Activated CD4-positive, alpha-beta T cell treated with anti-CD3 and anti-CD28 coated beads for 24 hours (primary cell): Measurements from ENCODE around the gene PBRM1.
"Not testable (repeated sequence)": the region's sequence is repeated elsewhere in the genome, so short reads cannot be mapped to it uniquely, and the experiment has no call there.

ENCODE experiments used
- DNase-seq, 2 donors: peaks; one replicate each; pipeline ENCODE4 v3.0.0-alpha.2; 2020; ENCODE audit warnings: low read depth in 2 of 2

The PBRM1 gene

GRCh38 chr3:52704611-52705437, 19.1 kb upstream of the PBRM1 start:
- no peak for DNase-seq

- DNase-seq, result no peak
Measured at GRCh38 chr3:52703341-52703740, 17.6 kb upstream of the PBRM1 start.

- DNase-seq, result no peak
Measured at GRCh38 chr3:52697632-52697965, 11.9 kb upstream of the PBRM1 start.

- no peak for DNase-seq
Measured at GRCh38 chr3:52696830-52697631, 11.3 kb upstream of the PBRM1 start.

GRCh38 chr3:52695798-52696671, 10.3 kb upstream of the PBRM1 start:
- DNase-seq, result no peak

- DNase-seq, result no peak
Measured at GRCh38 chr3:52694528-52695189, 8.9 kb upstream of the PBRM1 start.

GRCh38 chr3:52693071-52693470, 7.4 kb upstream of the PBRM1 start:
- DNase-seq, result no peak

- no peak for DNase-seq
Measured at GRCh38 chr3:52690560-52690959, 4.8 kb upstream of the PBRM1 start.

- DNase-seq, result no peak
Measured at GRCh38 chr3:52689151-52689550, 3.4 kb upstream of the PBRM1 start.

GRCh38 chr3:52688266-52688665, 2.6 kb upstream of the PBRM1 start:
- no peak for DNase-seq

GRCh38 chr3:52685285-52685708, 416 bp downstream of the PBRM1 start:
- DNase-seq, result peak; percentile 61 to 77

- DNase-seq, result no peak
Measured at GRCh38 chr3:52684184-52684583, 1.5 kb downstream of the PBRM1 start.

- DNase-seq, result no peak
Measured at GRCh38 chr3:52683611-52684010, 2.1 kb downstream of the PBRM1 start.

- DNase-seq, result peak in 1 of 2 donors; percentile 15
Measured at GRCh38 chr3:52682016-52682415, 3.7 kb downstream of the PBRM1 start.

GRCh38 chr3:52681596-52681995, 4.1 kb downstream of the PBRM1 start:
- DNase-seq, result no peak

GRCh38 chr3:52679811-52680210, 5.9 kb downstream of the PBRM1 start:
- DNase-seq, result no peak

- DNase-seq, result no peak
Measured at GRCh38 chr3:52679199-52679538, 6.5 kb downstream of the PBRM1 start.

GRCh38 chr3:52678265-52679198, 7.2 kb downstream of the PBRM1 start:
- no peak for DNase-seq

- DNase-seq, result not testable (repeated sequence)
Measured at GRCh38 chr3:52676201-52676600, 9.5 kb downstream of the PBRM1 start.

GRCh38 chr3:52671676-52672075, 14.0 kb downstream of the PBRM1 start:
- DNase-seq, result no peak
